ENCODE measurements around the gene ZNF75A.

ZNF75A gene

DNA sequence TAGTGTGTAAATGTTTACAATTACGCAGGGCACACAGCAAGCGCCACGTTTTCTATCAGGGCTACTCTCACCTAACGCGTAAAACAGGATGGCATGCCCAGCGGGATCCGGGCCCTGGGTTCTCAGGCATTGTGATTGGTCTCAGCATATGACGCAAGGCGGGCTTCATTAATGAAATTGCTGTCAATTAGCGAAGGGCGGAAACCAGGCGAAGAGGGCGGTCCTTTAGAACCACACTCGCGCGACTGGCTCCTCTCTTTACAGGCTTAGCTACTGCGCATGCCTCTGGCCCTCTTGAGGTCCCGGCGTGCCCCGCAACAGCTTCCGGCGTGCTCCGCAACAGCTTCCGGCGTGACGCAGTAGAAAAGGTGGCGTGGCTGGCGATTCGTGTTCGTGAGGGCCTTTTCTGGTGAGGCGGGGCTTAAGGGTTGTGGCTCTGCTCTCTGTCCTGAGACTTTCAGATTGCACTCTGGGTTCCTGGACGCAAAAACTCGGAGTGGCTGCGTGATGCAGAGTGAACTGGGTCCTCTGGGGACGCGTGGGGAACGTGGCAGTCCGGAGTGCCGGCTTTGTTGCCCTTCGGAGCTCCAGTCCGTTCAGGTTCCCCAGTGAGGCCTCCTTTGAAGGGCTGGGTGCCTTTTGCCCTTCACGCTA, 59.6 kb downstream of the ZNF75A start:
- peaks cover 3% of the 10 kb centered on the region for H3K4me1 Mint-ChIP-seq (ENCODE audit: low read depth)
- peaks cover 45% of the 10 kb centered on the region for H3K9me3 Mint-ChIP-seq
- H3K36me3 Mint-ChIP-seq (ENCODE audit: low read depth), result peaks cover 9% of the 10 kb centered on the region
- H3K27me3 Mint-ChIP-seq (ENCODE audit: low read depth), result no peaks in the 10 kb centered on the region
- peak; percentile 64 for DNase-seq (ENCODE audit: low spot score)
- peak overlapping the region; percentile 72 for H3K4me3 Mint-ChIP-seq
- peak overlapping the region; percentile 77 for H3K27ac Mint-ChIP-seq
